ENCODE data around the gene PLEKHG2. TPM values are rescaled to one million over a fixed set of nuclear protein-coding genes. Genes with fewer than 3 reads are reported as not detected.
A peak's percentile ranks its signal among the peaks of the same experiment; 100 is the strongest.
"Not testable (repeated sequence)": the region's sequence is repeated elsewhere in the genome, so short reads cannot be mapped to it uniquely, and the experiment has no call there.

PLEKHG2 gene
- total and polyA plus RNA-seq, 12 donors: 3.6 to 44.8 (median 17.1) TPM

DNA sequence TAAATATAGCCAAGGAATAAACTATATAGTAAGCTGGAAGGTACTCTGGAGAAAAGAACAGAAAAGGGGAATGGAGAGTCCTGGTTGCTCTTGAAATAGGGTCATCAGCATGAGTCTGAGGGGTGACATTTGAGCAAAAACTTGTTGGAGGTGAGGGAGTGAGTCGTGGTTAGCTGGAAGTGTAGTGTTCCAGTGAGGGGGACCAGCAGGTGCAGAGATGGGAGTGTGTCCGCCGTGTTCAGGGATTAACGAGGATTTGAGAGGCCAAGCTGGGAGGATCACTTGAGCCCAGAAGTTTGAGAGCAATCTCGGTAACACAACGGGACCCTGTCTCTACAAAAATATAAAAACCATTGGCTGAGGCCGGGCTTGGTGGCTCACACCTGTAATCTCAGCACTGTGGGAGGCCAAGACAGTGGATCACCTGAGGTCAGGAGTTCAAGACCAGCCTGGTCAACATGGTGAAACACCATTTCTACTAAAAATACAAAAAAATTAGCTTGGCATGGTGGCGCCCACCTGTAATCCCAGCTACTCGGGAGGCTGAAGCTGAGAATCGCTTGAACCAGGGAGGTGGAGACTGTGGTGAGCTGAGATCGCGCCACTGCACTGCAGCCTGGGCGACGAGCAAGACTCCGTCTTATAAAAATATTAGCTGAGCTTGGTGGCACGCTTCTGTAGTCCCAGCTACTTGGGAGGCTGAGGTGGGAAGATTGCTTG lies 34.1 kb downstream of the PLEKHG2 start:
- no peaks in the 10 kb centered on the region for H3K9me3 ChIP-seq (replicated peaks in 1 of 3)
- intact Hi-C loops (cut with DNase I): loop anchor here in 1 of 2 donors (10.0 kb wide), 1 partner anchor 88 kb away; the partner anchor contains the start of gene EID2B
- peak overlapping the region in 2 of 5 donors; percentile 88 to 95 for H3K27ac ChIP-seq
- H3K27me3 ChIP-seq: no peaks in the 10 kb centered on the region
- no peak for DNase-seq
- H3K4me3 ChIP-seq: peak overlapping the region in 1 of 4 donors; percentile 70
- TF ChIP-seq POLR2A (IDR thresholded peaks at IDR 0.05): no peak
- TF ChIP-seq, protein P1, sequence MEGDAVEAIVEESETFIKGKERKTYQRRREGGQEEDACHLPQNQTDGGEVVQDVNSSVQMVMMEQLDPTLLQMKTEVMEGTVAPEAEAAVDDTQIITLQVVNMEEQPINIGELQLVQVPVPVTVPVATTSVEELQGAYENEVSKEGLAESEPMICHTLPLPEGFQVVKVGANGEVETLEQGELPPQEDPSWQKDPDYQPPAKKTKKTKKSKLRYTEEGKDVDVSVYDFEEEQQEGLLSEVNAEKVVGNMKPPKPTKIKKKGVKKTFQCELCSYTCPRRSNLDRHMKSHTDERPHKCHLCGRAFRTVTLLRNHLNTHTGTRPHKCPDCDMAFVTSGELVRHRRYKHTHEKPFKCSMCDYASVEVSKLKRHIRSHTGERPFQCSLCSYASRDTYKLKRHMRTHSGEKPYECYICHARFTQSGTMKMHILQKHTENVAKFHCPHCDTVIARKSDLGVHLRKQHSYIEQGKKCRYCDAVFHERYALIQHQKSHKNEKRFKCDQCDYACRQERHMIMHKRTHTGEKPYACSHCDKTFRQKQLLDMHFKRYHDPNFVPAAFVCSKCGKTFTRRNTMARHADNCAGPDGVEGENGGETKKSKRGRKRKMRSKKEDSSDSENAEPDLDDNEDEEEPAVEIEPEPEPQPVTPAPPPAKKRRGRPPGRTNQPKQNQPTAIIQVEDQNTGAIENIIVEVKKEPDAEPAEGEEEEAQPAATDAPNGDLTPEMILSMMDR (IDR thresholded peaks at IDR 0.05): no peak
- 83 to 88% (median 86%) methylated on average over 13 to 16 of the region's 16 CpGs for WGBS, 4 donors
- no peaks in the 10 kb centered on the region for H3K36me3 ChIP-seq (replicated peaks in 1 of 2)
- H3K4me1 ChIP-seq (replicated peaks in 1 of 2): peaks cover 17 to 31% of the 10 kb centered on the region in 2 donors

DNA sequence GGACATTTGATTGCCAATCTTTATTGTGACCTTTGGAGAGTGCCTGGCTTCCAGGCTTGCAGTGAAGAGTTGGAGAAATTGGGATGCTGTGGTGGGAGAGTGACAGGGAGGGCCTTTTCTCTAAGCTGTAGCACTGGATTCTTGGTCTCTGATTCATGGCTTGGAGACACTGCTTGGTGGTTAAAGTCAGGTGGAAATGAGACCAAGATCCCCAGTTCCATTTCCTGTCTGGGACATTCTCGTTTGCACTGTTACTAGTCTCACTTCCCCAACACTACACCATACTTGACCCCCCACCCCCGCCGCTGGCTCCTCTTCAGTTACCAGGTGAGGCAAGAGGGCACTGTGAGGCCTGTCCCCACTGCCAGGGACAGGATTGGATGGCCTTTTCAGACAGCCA lies 35.8 kb downstream of the PLEKHG2 start:
- Histone ChIP-seq H3K36me3 (replicated peaks in 1 of 2) (peaks cover 0 to 4% of the 10 kb centered on the region in 2 donors), H3K9me3 (replicated peaks in 1 of 3) (no peaks in the 10 kb centered on the region), H3K27me3 (no peaks in the 10 kb centered on the region), H3K4me1 (replicated peaks in 1 of 2) (peaks cover 17 to 31% of the 10 kb centered on the region in 2 donors), H3K4me3 (no peak overlapping the region), H3K27ac (peak overlapping the region in 1 of 5 donors; percentile 4)
- TF ChIP-seq POLR2A (IDR thresholded peaks at IDR 0.05): no peak
- TF ChIP-seq, protein P1 (IDR thresholded peaks at IDR 0.05): no peak
- WGBS, 4 donors: 50 to 73% (median 64%) methylated on average over 1 to 3 of the region's 3 CpGs
- DNase-seq: no peak
- intact Hi-C loops (cut with DNase I): loop anchor here in 1 of 2 donors (10.0 kb wide), 1 partner anchor 87 kb away; the partner anchor contains the start of gene EID2B

DNA sequence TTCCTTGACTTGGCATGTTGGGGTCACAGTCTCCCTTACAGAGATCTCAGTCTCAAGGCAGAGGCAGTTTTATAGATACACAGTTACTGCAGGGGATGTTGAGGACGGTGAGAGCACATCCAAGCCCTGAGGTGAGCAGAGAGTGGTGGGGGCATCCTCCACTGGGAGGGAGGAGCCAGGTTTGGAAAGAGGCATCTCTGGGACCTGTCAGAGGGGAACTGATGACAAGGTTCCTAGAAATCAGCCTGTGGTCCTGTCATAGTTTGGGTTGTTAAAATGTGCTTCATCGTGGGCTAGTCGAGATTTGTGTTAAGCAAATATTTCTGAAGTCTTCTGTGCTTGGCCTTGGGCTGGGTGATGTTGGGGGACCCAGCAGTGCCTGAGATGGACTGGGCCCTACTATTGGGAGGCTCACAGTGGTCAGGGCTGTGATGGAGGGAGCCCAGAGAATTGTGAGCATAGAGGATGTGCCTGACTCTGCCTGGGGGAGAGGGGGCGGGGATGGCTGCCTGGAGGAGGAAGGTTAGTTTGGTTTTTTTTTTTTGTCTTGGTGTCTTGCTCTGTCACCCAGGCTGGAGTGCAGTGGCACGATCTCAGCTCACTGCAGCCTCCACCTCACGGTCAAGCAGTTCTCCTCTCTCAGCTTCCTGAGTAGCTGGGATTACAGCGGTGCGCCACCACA lies 36.8 kb downstream of the PLEKHG2 start:
- no peak for TF ChIP-seq POLR2A (IDR thresholded peaks at IDR 0.05)
- TF ChIP-seq, protein P1 (IDR thresholded peaks at IDR 0.05): no peak
- Histone ChIP-seq H3K27ac (no peak overlapping the region), H3K4me1 (replicated peaks in 1 of 2) (peaks cover 17 to 30% of the 10 kb centered on the region in 2 donors), H3K27me3 (no peaks in the 10 kb centered on the region), H3K4me3 (no peak overlapping the region), H3K36me3 (replicated peaks in 1 of 2) (peaks cover 0 to 14% of the 10 kb centered on the region in 2 donors), H3K9me3 (replicated peaks in 1 of 3) (no peaks in the 10 kb centered on the region)
- intact Hi-C loops (cut with DNase I): loop anchor here in 1 of 2 donors (10.0 kb wide), 1 partner anchor 86 kb away; the partner anchor contains the start of gene EID2B
- WGBS, 4 donors: 70 to 95% (median 79%) methylated on average over 5 to 8 of the region's 8 CpGs
- no peak for DNase-seq

DNA sequence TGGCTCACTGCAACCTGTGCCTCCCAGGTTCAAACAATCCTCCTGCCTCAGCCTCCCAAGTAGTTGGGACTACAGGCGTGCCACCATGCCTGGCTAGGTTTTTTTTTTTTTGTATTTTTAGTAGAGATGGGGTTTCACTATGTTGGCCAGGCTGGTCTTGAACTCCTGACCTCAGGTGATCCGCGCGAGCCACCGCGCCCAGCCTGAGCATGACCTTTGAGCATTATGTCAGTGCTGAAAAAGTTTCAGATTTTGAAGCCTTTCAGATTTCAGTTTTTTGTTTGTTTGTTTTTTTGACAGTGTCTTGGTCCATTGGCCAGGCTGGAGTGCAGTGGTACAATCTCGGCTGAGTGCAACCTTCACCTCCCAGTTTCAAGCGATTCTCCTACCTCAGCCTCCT lies 38.8 kb downstream of the PLEKHG2 start:
- H3K4me3 ChIP-seq; DNase-seq; H3K27ac ChIP-seq; H3K27me3 ChIP-seq; intact Hi-C loops (cut with DNase I); H3K9me3 ChIP-seq (replicated peaks in 1 of 3): not testable (repeated sequence)
- peaks cover 0 to 15% of the 10 kb centered on the region in 2 donors for H3K36me3 ChIP-seq (replicated peaks in 1 of 2)
- H3K4me1 ChIP-seq (replicated peaks in 1 of 2): peaks cover 15 to 21% of the 10 kb centered on the region in 2 donors
- 94 to 96% (median 95%) methylated on average over 8 of the region's 8 CpGs for WGBS, 4 donors
